Measurements from ENCODE around the gene OLFML2A.
"Not testable (repeated sequence)": the region's sequence is repeated elsewhere in the genome, so short reads cannot be mapped to it uniquely, and the experiment has no call there.

Gene OLFML2A

GRCh38 chr9:124761710-124762109 lies 15.2 kb upstream of the OLFML2A start:
- FAIRE-seq = no peak

DNA sequence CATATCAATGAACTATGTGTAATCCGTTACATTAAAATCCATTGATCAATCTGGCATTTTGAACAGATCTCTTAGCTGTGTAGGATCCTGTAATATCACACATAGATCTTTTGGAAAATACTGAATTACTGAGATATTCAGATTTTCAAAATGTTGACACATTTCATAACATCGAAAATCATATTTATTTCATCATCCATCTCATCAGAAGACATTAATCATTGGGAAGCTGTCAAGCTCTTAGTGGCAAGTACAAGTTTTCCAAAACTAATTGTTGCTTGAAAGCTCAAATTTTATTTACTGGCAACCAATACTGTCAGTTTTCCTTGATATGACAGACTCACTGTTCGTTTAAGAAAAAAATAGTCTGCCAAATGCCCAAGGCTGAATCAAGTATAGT lies 14.3 kb upstream of the OLFML2A start:
- FAIRE-seq = no peak

GRCh38 chr9:124764774-124765438 lies 12.0 kb upstream of the OLFML2A start:
- FAIRE-seq = peak; percentile 48

- FAIRE-seq = no peak
These were observed 11.5 kb upstream of the OLFML2A start for GRCh38 chr9:124765439-124765835.

GRCh38 chr9:124766326-124766725 lies 10.6 kb upstream of the OLFML2A start:
- FAIRE-seq = no peak

GRCh38 chr9:124766815-124767554 lies 9.9 kb upstream of the OLFML2A start:
- FAIRE-seq = no peak

- no peak for FAIRE-seq
These were observed 9.1 kb upstream of the OLFML2A start for GRCh38 chr9:124767821-124768220.

GRCh38 chr9:124768334-124768733 lies 8.6 kb upstream of the OLFML2A start:
- FAIRE-seq = no peak

DNA sequence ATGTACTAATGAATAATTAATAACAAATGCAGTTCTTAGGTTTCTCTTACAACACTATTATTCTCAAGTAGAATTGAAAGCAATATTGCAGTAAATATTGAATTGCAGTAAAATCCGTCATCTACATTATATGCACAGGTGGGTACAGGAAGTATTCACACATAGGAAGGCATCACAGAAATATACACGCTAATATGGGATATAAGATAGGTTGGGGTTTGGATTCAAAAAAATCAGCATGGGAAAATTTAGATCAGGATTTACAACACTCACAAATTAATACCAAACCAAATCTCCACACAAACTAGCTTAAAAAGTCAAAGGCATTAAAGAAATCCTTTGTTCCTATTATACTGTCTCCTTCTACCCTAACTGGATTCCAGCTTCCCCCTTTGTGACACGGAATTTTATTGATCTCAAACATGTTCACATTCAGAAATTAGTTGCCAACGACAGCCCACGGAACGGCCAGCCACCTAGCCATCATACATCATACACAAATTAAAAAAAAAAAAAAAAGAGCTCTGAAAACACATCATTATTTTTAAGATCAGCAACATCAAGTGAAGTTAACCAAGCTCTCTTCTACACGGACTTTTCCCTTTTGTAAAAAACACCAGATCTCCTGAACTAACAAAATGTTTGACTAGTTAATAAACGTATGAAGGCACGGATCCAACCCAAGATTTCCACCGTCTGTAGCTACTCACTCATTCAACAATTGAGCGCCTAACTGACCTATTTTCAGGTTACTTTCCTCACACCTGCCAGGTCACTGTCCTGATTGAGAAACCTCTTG lies 8.0 kb upstream of the OLFML2A start:
- FAIRE-seq = no peak

DNA sequence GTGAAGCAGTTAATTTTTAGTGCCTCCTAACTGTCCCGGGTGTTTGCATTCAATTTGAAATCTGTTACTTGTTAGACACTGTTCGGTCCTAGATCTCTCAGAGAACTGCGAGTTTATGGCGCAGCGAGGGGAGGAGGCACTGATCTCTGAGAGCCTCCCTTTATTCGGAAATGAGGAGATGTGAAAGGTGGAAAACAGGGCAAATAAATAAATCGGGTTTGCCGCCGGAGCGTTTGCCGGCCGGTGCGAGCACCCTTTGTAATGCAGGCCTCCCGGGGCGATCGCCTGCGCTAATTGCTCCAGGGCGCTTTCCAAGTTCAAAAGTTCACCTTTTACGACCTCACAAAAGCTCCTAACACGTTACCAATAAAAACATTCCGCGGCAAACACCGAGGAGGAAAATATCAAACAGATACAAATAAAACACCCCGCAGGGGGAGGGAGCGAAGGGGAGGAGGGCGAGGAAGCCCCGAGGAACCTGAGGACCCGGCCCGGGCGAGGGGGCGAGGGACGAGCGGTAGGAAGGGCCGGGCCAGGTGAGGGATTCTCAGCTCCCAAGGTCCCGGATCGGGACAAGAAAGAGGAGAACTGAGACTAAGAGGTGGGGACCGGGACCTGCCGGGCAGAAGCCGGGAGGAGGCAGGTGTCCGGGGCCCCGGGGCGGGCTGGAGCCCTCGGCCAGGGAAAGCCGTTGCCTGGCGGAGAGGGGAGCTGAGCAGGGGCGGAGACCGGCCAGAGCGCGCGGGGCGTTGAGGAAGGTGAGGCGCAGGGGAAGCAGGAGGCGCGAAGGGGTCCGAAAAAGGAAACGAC lies 7.2 kb upstream of the OLFML2A start:
- FAIRE-seq = no peak

- no peak for FAIRE-seq
These were observed 6.4 kb upstream of the OLFML2A start for GRCh38 chr9:124770359-124771020.

- no peak for FAIRE-seq
These were observed 5.7 kb upstream of the OLFML2A start, which contains the start of gene NR6A1 for GRCh38 chr9:124771021-124771866. Gene NR6A1, minus strand, starts transcription at chr9:124771311.

DNA sequence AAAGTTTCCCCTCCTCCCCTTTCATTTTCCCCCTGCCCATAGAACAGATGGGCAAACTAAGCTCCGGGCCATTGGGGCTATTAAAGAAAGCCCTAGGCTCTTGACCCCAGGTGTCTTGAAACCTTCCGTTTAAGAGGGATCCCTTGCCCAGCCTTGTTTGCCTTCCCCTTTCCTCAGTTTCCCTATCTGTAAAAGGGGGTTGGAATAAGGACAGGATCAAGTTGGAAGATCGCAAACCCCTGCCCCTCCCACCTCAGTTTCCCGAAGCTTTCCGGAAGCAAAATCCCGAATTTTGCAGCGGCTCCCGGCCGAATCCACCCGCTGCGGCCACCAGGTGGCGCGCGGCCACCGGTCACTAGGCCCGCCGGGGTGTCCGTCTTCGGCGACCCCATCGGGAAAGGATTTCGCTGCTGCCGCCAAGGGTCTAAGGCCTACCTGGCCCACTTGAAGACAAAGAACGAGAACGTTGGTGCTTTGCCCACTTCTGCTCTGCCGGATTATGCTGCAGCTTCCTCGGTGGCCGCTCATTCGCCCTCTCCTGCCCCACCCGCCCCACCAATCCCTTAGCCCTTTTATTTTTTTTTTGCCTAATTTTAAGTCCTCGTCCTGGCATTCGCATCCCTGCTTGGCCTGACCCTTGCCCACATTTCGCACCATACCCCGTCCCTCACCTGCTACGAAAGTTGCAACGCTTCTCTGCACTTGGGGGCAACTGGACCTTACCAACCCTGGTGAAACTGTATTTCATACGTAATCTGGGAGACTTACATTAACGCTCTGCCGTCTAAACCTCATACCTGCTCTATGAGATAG lies 4.9 kb upstream of the OLFML2A start:
- no peak for FAIRE-seq

DNA sequence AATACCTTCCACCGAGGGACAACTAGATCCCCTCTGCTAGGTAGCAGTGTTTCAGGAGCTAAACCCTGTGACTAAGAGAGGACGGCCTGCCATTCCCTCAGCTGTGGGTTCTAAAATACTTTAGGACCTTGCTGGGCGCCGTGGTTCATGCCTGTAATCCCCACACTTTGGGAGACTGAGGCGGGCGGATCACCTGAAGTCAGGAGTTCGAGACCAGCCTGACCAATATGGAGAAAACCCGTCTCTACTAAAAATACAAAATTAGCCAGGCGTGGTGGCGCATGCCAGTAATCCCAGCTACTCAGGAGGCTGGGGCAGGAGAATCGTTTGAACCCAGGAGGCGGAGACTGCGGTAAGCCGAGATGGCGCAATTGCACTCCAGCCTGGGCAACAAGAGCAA lies 4.1 kb upstream of the OLFML2A start:
- not testable (repeated sequence) for FAIRE-seq

DNA sequence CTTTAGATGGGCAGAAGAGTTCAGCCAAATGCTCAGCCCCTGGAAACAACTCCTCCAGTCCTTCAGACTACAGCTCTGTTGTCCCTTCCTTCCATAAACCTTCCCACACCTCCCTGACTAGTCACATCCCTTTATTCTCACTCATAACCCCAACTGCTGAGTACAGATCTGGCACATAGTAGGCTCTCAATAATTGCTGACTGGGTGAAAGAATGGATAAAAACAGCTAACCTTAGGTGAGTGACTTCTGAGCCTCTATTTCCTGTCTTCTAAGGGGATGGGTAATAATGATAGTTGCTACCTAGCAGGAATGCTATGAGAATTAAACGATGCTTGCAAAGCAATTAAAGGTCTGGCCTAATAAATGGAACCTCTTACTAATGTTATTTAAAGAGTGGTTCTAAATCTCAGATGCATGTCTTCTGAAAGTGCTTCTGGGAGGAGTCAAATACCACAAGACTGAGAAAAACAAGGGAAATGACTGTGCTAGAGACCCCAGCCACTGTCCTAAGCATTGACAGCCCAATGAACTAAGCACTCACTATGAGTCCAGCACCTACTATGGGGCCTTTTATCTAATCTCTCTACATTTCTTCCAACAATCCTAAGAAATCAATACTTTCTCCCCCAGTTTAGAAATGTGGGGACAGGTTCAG lies 3.3 kb upstream of the OLFML2A start:
- FAIRE-seq = no peak

- FAIRE-seq = no peak
These were observed 2.6 kb upstream of the OLFML2A start for GRCh38 chr9:124774129-124774978.

DNA sequence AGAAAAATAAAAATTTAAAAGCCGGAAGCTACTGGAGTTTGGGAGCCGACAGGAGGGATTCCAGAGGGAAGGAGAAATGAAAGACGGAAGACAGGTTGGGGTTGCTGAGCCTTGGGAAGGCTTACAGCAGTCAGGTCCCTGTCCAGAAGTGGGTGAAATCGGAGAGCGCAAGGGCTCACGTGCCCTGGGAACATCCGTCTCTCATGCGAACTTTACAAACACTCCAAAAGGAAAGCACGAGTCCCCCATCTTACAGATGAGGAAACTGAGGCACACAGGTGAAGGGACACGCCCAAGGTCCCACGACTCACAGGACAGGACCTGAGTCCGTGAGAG lies 347 bp upstream of the OLFML2A start:
- FAIRE-seq = no peak

DNA sequence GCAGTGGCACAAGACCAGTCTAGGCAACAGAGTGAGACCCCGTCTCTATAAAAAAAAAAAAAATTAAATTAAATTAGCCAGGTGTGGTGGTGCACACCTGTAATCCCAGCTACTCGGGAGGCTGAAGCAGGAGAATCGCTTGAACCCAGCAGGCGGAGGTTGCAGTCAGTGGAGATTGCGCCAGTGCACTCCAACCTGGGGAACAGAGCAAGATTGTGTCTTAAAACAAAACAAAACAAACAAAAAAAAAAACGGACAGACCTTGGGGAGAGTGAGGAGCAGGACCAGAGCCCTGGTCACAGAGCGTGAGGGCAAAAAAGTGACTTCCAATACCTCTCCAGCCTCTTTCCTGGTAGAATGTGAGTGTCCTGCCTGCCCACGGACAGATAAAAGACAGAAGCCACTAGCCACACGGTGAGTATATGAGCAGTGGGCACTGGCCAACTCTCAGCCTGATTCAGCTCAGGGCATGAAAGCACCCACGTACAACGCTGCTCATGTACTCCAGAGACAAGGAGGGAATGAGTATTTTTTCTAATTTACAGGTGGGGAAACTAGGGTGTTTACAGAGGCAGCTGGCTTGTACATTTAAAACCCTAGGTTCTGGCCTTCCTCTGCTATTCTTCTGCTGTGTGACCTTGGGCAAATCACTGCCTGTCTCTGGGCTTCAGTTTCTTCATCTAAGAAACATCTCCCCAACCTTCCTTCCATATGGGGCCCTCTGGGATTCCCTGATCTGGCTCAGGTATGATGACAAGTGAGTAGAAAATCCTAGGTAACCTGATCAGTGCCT lies 1.8 kb downstream of the OLFML2A start:
- no peak for FAIRE-seq
